SHP77 (cell line): ENCODE results near the gene SEC61A2.

Source experiments
- DNase-seq, 2 experiments: peaks; one replicate each; lab custom pipeline; 2025; lab: John Stamatoyannopoulos, UW

Gene SEC61A2

DNA sequence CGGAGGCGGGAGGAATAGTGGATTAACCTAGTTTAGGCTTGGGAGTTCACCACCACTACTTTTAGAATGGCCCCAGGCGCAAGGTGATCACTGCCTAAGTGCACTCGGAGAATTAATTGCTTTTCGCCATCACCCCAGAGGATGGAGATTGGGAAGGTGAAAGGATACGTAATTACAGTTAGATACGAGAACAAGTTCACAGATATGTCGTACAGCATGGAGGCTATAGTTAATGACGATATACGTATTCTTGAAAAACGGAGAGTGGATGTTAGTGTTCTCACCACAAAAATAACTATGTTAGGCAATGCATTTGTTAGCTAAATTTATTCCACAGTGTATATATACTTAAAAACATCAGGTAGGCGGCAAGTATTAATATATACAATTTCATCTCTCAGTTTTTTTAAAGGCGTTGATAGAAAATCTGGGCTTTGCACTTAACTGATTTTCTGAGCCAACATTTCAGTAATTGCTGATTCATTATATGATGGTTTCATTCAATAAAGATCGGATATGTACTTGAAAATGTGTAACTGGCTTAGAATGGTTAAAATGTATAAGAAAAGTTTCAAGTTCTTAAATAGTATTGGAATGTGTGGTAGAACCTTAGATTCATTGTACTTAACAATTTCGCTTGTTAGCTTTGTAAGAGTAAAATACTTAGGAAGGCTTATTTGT, 67.2 kb downstream of the SEC61A2 start:
- no peak for DNase-seq

DNA sequence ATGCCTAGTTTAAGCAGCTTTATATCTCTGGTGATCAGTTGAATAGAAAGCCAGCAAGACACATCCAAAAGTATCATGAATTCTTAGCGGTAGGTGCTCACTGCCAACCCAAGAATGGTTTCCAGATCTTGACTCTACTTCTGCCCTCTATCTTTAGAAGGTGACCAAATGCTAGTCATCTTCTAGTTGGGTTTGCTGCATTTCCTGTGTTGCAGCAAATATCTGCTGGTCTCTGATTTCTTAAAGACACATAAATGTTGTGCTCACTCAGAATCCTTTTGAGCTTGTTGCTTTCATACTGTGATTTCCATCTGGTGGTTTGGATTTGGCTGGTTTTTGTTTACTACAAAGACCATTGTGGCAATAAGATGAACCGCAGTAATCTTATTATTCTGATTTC, 68.7 kb downstream of the SEC61A2 start:
- no peak for DNase-seq

DNA sequence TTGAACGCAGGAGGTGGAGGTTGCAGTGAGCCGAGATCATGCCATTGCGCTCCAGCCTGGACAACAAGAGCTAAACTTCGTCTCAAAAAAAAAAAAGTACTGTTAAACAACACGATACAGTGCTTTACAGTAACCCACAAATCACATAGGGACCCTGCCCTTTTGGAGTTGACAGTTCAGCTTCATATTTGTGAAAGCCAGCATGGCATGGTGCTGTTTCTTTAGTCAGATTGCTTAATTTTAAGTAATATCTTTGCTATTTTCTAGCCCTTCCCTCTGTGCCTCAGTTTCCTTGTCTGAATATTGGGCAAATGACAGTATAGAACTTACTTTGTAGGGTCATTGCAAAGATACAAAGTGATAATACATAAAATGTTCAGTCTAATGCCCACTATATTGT, 71.4 kb downstream of the SEC61A2 start:
- DNase-seq: no peak

DNA sequence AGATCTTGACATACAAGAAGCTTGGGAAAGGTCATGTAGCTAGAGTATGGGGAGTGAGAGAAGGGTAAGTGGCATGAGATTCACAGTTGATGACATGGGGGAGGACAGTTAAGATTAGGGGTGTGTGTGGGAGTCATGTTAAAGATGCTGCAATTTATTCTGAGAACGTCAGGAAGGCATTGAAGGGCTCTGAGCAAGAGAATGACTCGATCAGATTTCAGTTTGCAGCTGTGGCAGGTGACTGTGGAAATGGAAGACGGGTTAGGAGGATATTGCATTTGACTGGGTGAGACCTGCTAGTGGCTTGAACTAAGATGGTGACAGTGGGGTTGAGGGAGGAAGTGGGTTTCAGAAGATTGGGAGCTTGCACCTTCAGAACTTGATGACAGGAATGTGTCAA, 72.1 kb downstream of the SEC61A2 start:
- DNase-seq: no peak

DNA sequence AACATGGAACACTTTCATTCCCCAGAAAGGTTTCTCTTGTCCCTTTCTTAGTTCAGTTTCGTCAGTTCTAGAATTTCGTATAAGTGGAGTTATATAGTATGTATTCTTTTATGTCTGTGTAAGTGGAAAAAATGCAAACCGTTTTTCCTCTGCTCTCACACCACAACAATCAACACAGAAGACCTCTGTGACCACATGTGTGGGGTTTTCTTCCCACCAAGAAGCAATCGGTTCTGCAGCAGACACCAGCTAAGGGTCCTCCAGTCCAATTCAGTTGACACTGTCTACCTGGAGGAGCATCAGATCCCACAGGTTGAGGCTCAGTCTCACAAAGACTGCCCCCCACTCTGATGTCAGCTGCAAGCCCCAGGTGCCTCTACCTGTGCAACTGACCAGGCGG, 72.7 kb downstream of the SEC61A2 start:
- DNase-seq: no peak

DNA sequence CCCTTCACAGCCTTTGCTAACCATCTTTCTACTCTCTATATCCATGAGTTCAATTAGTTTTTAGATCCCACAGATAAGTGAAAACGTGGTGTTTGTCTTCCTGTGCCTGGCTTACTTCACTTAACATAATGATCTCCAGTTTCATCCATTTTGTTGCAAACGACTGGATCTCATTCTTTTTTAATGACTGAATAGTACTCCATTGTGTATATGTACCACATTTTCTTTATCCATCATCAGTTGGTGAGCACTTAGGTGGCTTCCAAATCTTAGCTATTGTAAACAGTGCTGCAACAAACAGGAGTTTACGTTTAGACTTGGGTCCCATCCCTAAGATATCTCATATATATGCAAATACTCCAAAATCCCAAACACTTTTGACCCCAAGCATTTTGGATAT, 75.6 kb downstream of the SEC61A2 start:
- DNase-seq: no peak

DNA sequence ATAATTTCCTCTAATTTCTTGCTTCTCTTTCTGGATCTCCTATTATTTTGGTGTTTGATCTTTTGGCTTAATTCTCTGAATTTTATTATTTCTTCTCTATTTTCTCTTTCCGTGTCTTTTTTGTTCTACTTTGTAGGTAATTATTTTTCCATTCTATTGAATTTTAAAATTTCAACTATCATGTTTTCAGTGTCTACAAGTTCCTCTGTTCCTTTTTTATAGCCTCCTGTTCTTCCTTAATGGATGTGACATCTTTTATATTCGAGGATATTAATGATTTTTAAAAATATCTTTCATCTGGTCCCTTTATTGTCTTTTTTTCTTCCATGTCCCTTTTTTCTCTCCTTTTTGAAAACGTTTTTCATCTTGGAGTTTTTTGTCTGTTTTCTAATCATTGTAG, 77.6 kb downstream of the SEC61A2 start:
- no peak for DNase-seq

DNA sequence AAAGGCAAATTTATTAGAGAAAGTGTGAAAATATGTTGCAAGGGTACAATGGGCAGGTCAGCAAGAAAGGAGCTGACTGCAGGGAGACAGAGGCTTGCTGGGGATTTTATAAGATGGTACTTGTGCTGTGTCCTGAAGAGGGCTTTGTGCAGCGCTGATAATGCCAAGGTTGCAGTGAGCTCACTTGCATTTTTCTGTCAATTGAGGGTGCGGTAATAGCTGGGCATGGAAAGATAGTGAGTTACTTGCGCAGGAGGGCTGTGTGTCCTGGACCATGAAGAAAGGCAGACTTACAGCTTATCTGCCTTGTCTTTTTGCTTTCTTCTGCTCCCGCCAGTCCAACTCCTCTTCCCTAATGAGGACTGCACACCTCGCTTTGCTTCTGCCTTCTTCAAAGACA, 79.0 kb downstream of the SEC61A2 start:
- DNase-seq: no peak

DNA sequence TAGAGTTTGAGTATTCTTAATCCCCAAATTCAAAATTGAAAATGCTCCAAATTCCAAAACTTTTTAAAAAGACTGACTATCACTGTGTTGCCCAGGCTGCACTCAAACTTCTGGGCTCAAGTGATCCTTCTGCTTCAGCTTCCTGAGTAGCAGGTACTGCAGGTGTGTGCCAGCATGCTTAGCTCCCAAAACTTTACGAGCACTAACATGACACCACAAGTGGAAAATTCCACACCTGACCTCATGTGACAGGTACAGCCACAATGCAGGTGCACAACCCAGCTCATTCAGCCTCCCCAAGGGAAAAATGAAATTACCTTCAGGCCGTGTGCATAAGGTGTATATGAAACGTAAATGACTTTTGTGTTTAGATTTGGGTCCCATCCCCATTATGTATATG, 83.0 kb downstream of the SEC61A2 start:
- no peak for DNase-seq

DNA sequence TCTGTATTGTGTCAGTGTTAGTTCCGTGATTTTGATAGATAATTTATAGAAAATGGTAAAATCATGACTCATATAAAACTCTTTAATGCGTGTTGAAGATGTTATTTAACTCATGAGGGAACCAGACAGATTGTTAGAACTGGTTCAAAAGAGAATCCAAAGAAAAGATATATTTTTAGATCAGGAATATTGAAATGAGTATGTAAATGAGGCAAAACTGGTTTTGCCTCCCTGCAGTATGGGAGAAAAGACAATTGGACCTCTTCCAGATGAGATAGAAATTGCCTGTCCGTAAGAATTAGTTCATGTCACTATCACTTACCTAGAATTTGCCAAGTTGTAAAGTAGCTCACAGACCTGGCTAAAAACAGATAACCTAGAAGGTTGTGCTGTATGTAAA, 84.1 kb downstream of the SEC61A2 start:
- DNase-seq: no peak

DNA sequence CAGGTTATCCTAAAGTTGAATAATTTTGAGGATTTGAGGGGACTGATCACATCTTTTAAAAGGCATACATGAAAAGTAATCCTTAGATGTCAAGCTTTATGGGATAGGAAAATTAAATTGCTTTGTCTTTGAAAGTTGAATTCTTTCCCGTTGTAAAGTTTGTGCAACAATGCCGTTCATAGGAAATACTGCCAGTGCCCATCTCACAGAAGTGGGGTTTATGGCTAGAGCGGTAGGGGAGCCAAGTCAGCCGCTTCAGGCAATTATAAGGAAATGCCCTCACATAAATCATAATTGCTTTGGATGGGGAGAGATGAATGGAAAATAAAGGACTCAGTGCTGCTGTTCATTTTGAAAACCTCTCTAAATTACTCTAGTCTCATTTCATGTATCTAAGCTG, 84.6 kb downstream of the SEC61A2 start:
- DNase-seq: no peak

DNA sequence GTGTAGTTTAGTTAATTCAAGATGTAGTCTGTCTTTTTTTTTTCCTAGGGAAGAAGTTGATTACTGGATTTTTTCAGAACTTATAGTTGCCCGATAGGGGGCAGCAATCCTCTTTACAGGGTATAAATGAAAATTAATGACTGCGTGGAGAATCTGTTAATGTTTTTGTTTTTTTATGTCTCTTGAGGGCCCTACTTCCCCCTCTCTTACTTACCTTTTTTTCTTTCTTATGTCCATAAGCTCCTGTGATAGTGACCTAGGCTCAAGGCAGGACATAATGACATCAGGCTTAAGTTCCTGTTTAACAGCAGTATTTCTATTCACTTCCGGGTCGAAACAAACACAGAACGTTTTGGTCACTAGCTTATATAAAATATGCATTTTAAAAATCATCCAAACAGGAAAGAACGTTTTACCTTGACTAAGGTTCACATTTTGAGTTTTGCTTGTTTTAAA, 85.3 kb downstream of the SEC61A2 start:
- DNase-seq: peak; percentile 8 to 9
